ENCODE results near the gene ADAMTS3.

The ADAMTS3 gene

DNA sequence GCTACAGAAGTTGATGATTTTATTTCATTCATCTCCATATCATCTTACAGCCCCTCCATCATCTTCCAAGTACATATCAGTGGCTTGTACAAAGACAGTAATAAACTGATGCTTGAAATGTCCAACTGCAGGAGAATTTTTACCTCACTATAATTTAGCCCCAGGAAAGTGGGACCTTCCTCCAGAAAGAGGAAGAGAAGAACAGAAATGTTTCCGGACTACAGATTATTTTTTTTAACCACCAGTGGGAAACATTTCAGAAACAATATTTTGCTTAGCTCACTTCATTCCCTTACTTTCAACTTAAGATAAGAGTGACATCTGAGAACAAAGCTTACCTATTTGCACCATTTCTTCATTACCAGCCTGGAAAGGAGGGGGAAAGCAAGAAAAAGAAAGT is 2.0 kb downstream of the ADAMTS3 start:
- TF ChIP-seq CTCF (IDR thresholded peaks at IDR 0.05; ENCODE audit: low read depth, low read length), result no peak
- H3K4me3 ChIP-seq (replicated peaks in 1 of 2; ENCODE audit: low read depth in 2 of 2, low read length in 2 of 2), result no peak overlapping the region
- DNase-seq (ENCODE audit: low read depth in 2 of 2), result no peak

GRCh38 chr4:72566464-72566972 is 2.5 kb downstream of the ADAMTS3 start:
- TF ChIP-seq CTCF (IDR thresholded peaks at IDR 0.05; ENCODE audit: low read depth, low read length), result no peak
- H3K4me3 ChIP-seq (replicated peaks in 1 of 2; ENCODE audit: low read depth in 2 of 2, low read length in 2 of 2), result no peak overlapping the region
- peak in 1 of 2 donors; percentile 11 for DNase-seq (ENCODE audit: low read depth in 2 of 2)

- no peak for DNase-seq (ENCODE audit: low read depth in 2 of 2)
- no peak for TF ChIP-seq CTCF (IDR thresholded peaks at IDR 0.05; ENCODE audit: low read depth, low read length)
- H3K4me3 ChIP-seq (replicated peaks in 1 of 2; ENCODE audit: low read depth in 2 of 2, low read length in 2 of 2), result no peak overlapping the region
Observed at GRCh38 chr4:72564789-72565188, 4.2 kb downstream of the ADAMTS3 start.

- DNase-seq (ENCODE audit: low read depth in 2 of 2), result peak; percentile 31 to 73
- H3K4me3 ChIP-seq (replicated peaks in 1 of 2; ENCODE audit: low read depth in 2 of 2, low read length in 2 of 2), result no peak overlapping the region
- no peak for TF ChIP-seq CTCF (IDR thresholded peaks at IDR 0.05; ENCODE audit: low read depth, low read length)
Observed at GRCh38 chr4:72564184-72564583, 4.8 kb downstream of the ADAMTS3 start.

GRCh38 chr4:72558655-72559054 is 10.4 kb downstream of the ADAMTS3 start:
- no peak overlapping the region for H3K4me3 ChIP-seq (replicated peaks in 1 of 2; ENCODE audit: low read depth in 2 of 2, low read length in 2 of 2)
- no peak for DNase-seq (ENCODE audit: low read depth in 2 of 2)
- TF ChIP-seq CTCF (IDR thresholded peaks at IDR 0.05; ENCODE audit: low read depth, low read length), result no peak

GRCh38 chr4:72557021-72557420 is 12.0 kb downstream of the ADAMTS3 start:
- peak in 1 of 2 donors; percentile 35 for DNase-seq (ENCODE audit: low read depth in 2 of 2)
- TF ChIP-seq CTCF (IDR thresholded peaks at IDR 0.05; ENCODE audit: low read depth, low read length), result no peak
- no peak overlapping the region for H3K4me3 ChIP-seq (replicated peaks in 1 of 2; ENCODE audit: low read depth in 2 of 2, low read length in 2 of 2)

DNA sequence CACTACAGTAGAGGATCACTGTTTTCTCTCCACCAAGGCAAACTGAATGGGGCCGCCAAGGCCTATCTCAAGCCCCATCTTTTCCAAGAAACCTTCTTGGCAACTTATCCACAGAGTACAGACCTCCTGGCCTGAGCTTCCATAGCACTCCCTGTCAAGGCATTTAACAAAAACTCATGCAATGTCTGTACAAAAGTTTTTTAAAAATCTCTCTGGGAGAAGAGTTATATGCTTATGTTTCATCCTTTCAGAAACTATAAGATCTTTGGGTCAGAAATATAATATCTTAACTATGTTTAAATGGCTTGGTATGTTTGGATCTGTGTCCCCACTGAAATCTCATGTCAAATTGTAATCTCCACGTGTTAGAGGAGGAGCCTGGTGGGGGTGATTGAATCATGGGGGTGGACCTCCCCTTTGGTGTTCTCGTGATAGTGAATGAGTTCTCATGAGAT is 13.6 kb downstream of the ADAMTS3 start:
- H3K4me3 ChIP-seq (replicated peaks in 1 of 2; ENCODE audit: low read depth in 2 of 2, low read length in 2 of 2), result no peak overlapping the region
- no peak for TF ChIP-seq CTCF (IDR thresholded peaks at IDR 0.05; ENCODE audit: low read depth, low read length)
- no peak for DNase-seq (ENCODE audit: low read depth in 2 of 2)
